GM23338 (cell line): Measurements from ENCODE around the gene GRM4.

ENCODE experiments used
- EZH2 ChIP-seq: fragments of 200-600 bp; sonication (generic); IDR thresholded peaks from one replicate; pipeline ENCODE4 v1.8.0; 2017; ENCODE audit warnings: antibody characterized with exemption, mild to moderate bottlenecking, low read depth; ENCODE audit not compliant: unreplicated experiment
- NANOG ChIP-seq: IDR thresholded peaks from 2 replicates; pipeline ENCODE4 v1.6.1; 2016; ENCODE audit warnings: antibody characterized with exemption, borderline replicate concordance
- POLR2AphosphoS5 ChIP-seq: IDR thresholded peaks from 2 replicates; pipeline ENCODE4 v1.6.1; 2016; ENCODE audit warnings: antibody characterized with exemption, low read depth
- TF ChIP-seq, protein P1 (sequence below), 2 experiments: fragments of 200-600 bp in 1 of 2; sonication (generic) in 1 of 2; conservative IDR thresholded peaks; 2 replicates each; pipeline versions ENCODE4 v1.5.1 to v1.6.1; 2016 to 2017; ENCODE audit warnings: antibody characterized with exemption in 2 of 2, low read depth in 2 of 2, mild to moderate bottlenecking in 2 of 2, moderate library complexity in 1 of 2
- TF ChIP-seq, protein P2 (sequence below): IDR thresholded peaks from one replicate; pipeline ENCODE4 v1.6.1; 2018; ENCODE audit warnings: antibody characterized with exemption; ENCODE audit not compliant: unreplicated experiment

DNA sequence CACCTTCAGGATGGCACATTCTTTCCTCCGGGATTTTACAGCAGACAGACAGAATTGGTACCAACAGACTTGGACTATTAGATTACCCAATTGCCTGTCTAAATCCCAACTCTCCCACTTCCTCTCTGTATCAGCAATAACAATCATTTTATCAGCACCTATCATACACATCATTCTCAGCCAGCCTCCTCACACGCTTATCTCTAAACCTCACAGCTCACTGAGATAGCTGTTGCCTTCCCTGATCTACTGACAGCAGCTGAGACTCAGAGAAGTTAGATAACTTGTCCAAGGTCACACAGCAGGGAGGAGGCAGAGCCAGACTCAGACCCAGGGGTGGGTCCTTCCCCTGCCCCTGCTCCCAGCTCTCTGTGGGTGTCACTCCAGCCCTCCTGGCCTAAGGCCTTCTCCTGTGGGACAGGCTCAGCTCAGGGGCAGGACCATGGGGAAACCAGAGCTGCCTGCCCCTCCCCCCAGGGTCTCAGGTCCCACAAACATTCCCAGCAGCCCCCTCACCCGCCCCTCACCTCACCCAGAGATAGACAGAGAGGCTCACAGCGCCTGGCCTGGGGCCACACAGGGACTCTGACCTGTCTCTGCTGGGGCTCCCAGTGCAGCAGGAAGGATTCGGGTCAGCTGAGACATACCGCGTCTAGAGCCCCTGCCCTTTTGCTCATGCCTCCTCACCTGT, 92.8 kb downstream of the GRM4 start:
- no peak for TF ChIP-seq POLR2AphosphoS5
- TF ChIP-seq EZH2, result no peak
- TF ChIP-seq, protein P1, sequence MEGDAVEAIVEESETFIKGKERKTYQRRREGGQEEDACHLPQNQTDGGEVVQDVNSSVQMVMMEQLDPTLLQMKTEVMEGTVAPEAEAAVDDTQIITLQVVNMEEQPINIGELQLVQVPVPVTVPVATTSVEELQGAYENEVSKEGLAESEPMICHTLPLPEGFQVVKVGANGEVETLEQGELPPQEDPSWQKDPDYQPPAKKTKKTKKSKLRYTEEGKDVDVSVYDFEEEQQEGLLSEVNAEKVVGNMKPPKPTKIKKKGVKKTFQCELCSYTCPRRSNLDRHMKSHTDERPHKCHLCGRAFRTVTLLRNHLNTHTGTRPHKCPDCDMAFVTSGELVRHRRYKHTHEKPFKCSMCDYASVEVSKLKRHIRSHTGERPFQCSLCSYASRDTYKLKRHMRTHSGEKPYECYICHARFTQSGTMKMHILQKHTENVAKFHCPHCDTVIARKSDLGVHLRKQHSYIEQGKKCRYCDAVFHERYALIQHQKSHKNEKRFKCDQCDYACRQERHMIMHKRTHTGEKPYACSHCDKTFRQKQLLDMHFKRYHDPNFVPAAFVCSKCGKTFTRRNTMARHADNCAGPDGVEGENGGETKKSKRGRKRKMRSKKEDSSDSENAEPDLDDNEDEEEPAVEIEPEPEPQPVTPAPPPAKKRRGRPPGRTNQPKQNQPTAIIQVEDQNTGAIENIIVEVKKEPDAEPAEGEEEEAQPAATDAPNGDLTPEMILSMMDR (conservative IDR thresholded peaks at IDR 0.05; ENCODE audit: low read depth in 2 of 2), result no peak
- TF ChIP-seq, protein P2, sequence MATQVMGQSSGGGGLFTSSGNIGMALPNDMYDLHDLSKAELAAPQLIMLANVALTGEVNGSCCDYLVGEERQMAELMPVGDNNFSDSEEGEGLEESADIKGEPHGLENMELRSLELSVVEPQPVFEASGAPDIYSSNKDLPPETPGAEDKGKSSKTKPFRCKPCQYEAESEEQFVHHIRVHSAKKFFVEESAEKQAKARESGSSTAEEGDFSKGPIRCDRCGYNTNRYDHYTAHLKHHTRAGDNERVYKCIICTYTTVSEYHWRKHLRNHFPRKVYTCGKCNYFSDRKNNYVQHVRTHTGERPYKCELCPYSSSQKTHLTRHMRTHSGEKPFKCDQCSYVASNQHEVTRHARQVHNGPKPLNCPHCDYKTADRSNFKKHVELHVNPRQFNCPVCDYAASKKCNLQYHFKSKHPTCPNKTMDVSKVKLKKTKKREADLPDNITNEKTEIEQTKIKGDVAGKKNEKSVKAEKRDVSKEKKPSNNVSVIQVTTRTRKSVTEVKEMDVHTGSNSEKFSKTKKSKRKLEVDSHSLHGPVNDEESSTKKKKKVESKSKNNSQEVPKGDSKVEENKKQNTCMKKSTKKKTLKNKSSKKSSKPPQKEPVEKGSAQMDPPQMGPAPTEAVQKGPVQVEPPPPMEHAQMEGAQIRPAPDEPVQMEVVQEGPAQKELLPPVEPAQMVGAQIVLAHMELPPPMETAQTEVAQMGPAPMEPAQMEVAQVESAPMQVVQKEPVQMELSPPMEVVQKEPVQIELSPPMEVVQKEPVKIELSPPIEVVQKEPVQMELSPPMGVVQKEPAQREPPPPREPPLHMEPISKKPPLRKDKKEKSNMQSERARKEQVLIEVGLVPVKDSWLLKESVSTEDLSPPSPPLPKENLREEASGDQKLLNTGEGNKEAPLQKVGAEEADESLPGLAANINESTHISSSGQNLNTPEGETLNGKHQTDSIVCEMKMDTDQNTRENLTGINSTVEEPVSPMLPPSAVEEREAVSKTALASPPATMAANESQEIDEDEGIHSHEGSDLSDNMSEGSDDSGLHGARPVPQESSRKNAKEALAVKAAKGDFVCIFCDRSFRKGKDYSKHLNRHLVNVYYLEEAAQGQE, result no peak
- no peak for TF ChIP-seq NANOG
